ENCODE data around the gene ASB13. TPM values are rescaled to one million over a fixed set of nuclear protein-coding genes. Genes with fewer than 3 reads are reported as not detected.

Gene ASB13
- total RNA-seq, 2 donors from 2014 or later, result 12.8 to 13.5 TPM

GRCh38 chr10:5678397-5679036, 12.1 kb upstream of the ASB13 start:
- H3K36me3 ChIP-seq (ENCODE audit: control insufficient read depth, insufficient read depth, low read length), result no peaks in the 10 kb centered on the region
- Mint-ChIP-seq H3K9me3 (peaks cover 12% of the 10 kb centered on the region), H3K27me3 (ENCODE audit: insufficient read depth) (peaks cover 72% of the 10 kb centered on the region), H3K4me1 (no peaks in the 10 kb centered on the region), H3K36me3 (ENCODE audit: low read depth) (no peaks in the 10 kb centered on the region), H3K4me3 (no peak overlapping the region), H3K27ac (no peak overlapping the region)
- DNase-seq, result no peak
- TF ChIP-seq CTCF (conservative IDR thresholded peaks at IDR 0.05), result no peak
- no peak overlapping the region for H3K27ac ChIP-seq (ENCODE audit: low read depth, low read length)
- peaks cover 7% of the 10 kb centered on the region for H3K9me3 ChIP-seq (ENCODE audit: control insufficient read depth, low read length)
- H3K9ac ChIP-seq (ENCODE audit: extremely low read depth, low read length, poor library complexity, severe bottlenecking), result no peak overlapping the region
- 80 to 90% methylated on average over 2 to 9 of the region's 9 CpGs for WGBS, 2 experiments (ENCODE audit: insufficient coverage in 1 of 2, insufficient read length in 1 of 2)
- no peaks in the 10 kb centered on the region for H3K4me1 ChIP-seq (ENCODE audit: control insufficient read depth, insufficient read depth, low read length)
- peaks cover 62% of the 10 kb centered on the region for H3K27me3 ChIP-seq (ENCODE audit: control insufficient read depth, insufficient read depth, low read length, poor library complexity, severe bottlenecking)
- H3K4me3 ChIP-seq (ENCODE audit: low read length), result no peak overlapping the region

- Histone ChIP-seq H3K4me3 (ENCODE audit: low read length) (no peak overlapping the region), H3K4me1 (ENCODE audit: control insufficient read depth, insufficient read depth, low read length) (no peaks in the 10 kb centered on the region), H3K9ac (ENCODE audit: extremely low read depth, low read length, poor library complexity, severe bottlenecking) (no peak overlapping the region), H3K27ac (ENCODE audit: low read depth, low read length) (no peak overlapping the region), H3K36me3 (ENCODE audit: control insufficient read depth, insufficient read depth, low read length) (no peaks in the 10 kb centered on the region), H3K27me3 (ENCODE audit: control insufficient read depth, insufficient read depth, low read length, poor library complexity, severe bottlenecking) (peaks cover 7% of the 10 kb centered on the region), H3K9me3 (ENCODE audit: control insufficient read depth, low read length) (peaks cover 7% of the 10 kb centered on the region)
- TF ChIP-seq CTCF (conservative IDR thresholded peaks at IDR 0.05), result no peak
- no peaks in the 10 kb centered on the region for H3K36me3 Mint-ChIP-seq (ENCODE audit: low read depth)
- no peak for DNase-seq
- peaks cover 15% of the 10 kb centered on the region for H3K9me3 Mint-ChIP-seq
- peaks cover under 1% of the 10 kb centered on the region for H3K4me1 Mint-ChIP-seq
- 87 to 91% methylated on average over 5 to 8 of the region's 8 CpGs for WGBS, 2 experiments (ENCODE audit: insufficient coverage in 1 of 2, insufficient read length in 1 of 2)
- H3K27me3 Mint-ChIP-seq (ENCODE audit: insufficient read depth), result peaks cover 25% of the 10 kb centered on the region
- H3K4me3 Mint-ChIP-seq, result no peak overlapping the region
- no peak overlapping the region for H3K27ac Mint-ChIP-seq
These were observed 4.4 kb upstream of the ASB13 start for GRCh38 chr10:5670662-5671375.

- no peak overlapping the region for H3K27ac ChIP-seq (ENCODE audit: low read depth, low read length)
- peaks cover 22% of the 10 kb centered on the region for H3K27me3 Mint-ChIP-seq (ENCODE audit: insufficient read depth)
- no peak overlapping the region for H3K4me3 ChIP-seq (ENCODE audit: low read length)
- H3K9me3 ChIP-seq (ENCODE audit: control insufficient read depth, low read length), result peaks cover 6% of the 10 kb centered on the region
- H3K36me3 ChIP-seq (ENCODE audit: control insufficient read depth, insufficient read depth, low read length), result no peaks in the 10 kb centered on the region
- no peak overlapping the region for H3K27ac Mint-ChIP-seq
- 91 to 100% methylated on average over 1 of the region's 1 CpG for WGBS, 2 experiments (ENCODE audit: insufficient coverage in 1 of 2, insufficient read length in 1 of 2)
- no peak overlapping the region for H3K9ac ChIP-seq (ENCODE audit: extremely low read depth, low read length, poor library complexity, severe bottlenecking)
- H3K4me1 Mint-ChIP-seq, result peaks cover 3% of the 10 kb centered on the region
- H3K27me3 ChIP-seq (ENCODE audit: control insufficient read depth, insufficient read depth, low read length, poor library complexity, severe bottlenecking), result peaks cover 7% of the 10 kb centered on the region
- no peak overlapping the region for H3K4me3 Mint-ChIP-seq
- H3K36me3 Mint-ChIP-seq (ENCODE audit: low read depth), result no peaks in the 10 kb centered on the region
- DNase-seq, result no peak
- no peak for TF ChIP-seq CTCF (conservative IDR thresholded peaks at IDR 0.05)
- no peaks in the 10 kb centered on the region for H3K4me1 ChIP-seq (ENCODE audit: control insufficient read depth, insufficient read depth, low read length)
- peaks cover 12% of the 10 kb centered on the region for H3K9me3 Mint-ChIP-seq
These were observed 3.2 kb upstream of the ASB13 start for GRCh38 chr10:5669604-5670003.

All from endodermal cell (in vitro differentiated cells).